Ovary (tissue), 3 donors: Measurements from ENCODE around the gene OVAAL.

ENCODE experiments used
- CTCF ChIP-seq, 3 donors: fragments of 450-650 bp in 2 of 3; fragments of 200-600 bp in 1 of 3; IDR thresholded peaks; one replicate each; pipeline versions ENCODE4 v1.5.1 to v1.8.0; 2016 to 2022; ENCODE audit warnings: antibody characterized with exemption in 3 of 3, mild to moderate bottlenecking in 1 of 3
- POLR2A ChIP-seq: fragments of 450-650 bp; IDR thresholded peaks from one replicate; pipeline ENCODE4 v1.6.1; 2017; ENCODE audit warnings: antibody characterized with exemption, mild to moderate bottlenecking, moderate library complexity
- donor health status: DM: no; HTN: no; CAD: no.

- TF ChIP-seq POLR2A (no peak), CTCF (IDR thresholded peaks at IDR 0.05) (no peak)
These were observed 18.6 kb downstream of the OVAAL start for GRCh38 chr1:180577361-180577760.
